B cell (primary cell): ENCODE data around the gene WEE1.

Experiments used
- CTCF ChIP-seq: fragments of 200-600 bp; IDR thresholded peaks from one replicate; pipeline ENCODE4 v1.8.0; 2022; ENCODE audit warnings: antibody characterized with exemption, mild to moderate bottlenecking
- EZH2 ChIP-seq: IDR thresholded peaks from 2 replicates; pipeline ENCODE4 v1.6.1; 2012; ENCODE audit warnings: borderline replicate concordance, low read depth, mild to moderate bottlenecking, moderate library complexity, low read length; ENCODE audit not compliant: insufficient read depth, poor library complexity, severe bottlenecking

DNA sequence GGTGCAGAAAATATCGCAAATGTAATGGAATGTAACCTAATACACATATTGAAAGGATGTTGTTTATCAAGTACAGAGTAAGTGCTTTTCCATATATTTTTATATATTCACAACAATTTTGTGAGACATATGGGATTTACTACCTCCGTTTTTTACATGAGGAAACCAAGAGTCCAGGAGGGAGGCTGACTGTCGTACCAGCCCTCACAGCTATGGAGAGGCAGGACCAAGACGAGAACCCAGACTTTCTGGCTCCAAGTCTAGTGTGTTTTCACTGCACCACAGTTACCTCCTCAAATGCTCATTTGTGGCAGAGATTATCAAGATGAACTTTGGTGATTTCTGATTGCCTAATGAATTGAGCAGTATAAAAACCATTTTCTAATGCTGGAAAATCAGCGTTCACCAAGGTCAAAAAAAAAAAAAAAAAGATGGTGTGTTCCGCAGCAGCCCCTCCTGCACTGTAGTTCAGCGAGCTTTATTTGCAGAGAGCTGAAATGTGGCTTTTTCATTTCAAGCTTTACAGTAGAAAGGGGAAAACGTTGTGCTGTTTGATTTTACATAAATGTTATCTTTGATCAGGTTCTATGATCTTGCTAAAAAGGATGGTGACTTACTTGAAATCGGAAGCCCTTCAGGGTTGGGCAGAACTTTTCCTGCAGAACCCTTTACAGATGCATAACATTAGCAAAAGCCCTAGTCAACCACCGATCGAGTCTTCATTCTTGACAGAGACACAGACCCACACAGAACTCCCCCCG lies 44.7 kb upstream of the WEE1 start:
- no peak for TF ChIP-seq CTCF
- no peak for TF ChIP-seq EZH2
